K562 (cell line): ENCODE measurements around the gene VCAN. TPM values are rescaled to one million over a fixed set of nuclear protein-coding genes. Genes with fewer than 3 reads are reported as not detected.

Source experiments
- ATAC-seq: fragments of 200-7000 bp; cut with Tn5 transposase; 3 replicates; pipeline ENCODE4 v1.9.1; 2020; ENCODE audit warnings: moderate library complexity
- BruUV-seq: library from RNA; stranded (reverse); fragments of 400-500 nt; replicated peaks from 2 replicates; lab custom pipeline; 2021; lab: Mats Ljungman, UMichigan
- CTCF ChIA-PET: fragments of 300-600 bp; formaldehyde crosslinking; extraction: SDS; loops from one replicate; lab custom pipeline; 2021; ENCODE audit warnings: low intra/inter-chr PET ratio; lab: Yijun Ruan, JAX
- POLR2A ChIA-PET: fragments of 300-600, 350-650 bp; sonication (Branson Sonifier 250); formaldehyde crosslinking; extraction: SDS; loops from one replicate; lab custom pipeline; 2021; ENCODE audit warnings: antibody characterized with exemption, inconsistent platforms; lab: Yijun Ruan, JAX
- DNase-seq, 4 experiments: peaks; one replicate each; pipeline versions ENCODE4 v3.0.0 to v3.0.0-alpha.2; 2011 to 2018; ENCODE audit warnings: low spot score in 3 of 4, mixed read lengths in 3 of 4; ENCODE audit errors: extremely low read depth in 1 of 4
- FAIRE-seq: peaks from 2 replicates; lab custom pipeline; 2011; peaks lifted over from hg19 to GRCh38; lab: Jason Lieb, UNC
- H2AFZ ChIP-seq: 2 replicates; pipeline ENCODE4 v1.6.0; 2011; ENCODE audit warnings: low read depth, low read length, control low read depth, inconsistent platforms
- H3K27ac ChIP-seq: fragments of 200-600 bp; 3 replicates; pipeline ENCODE4 v1.8.0; 2011; ENCODE audit warnings: low read depth, mild to moderate bottlenecking, control low read depth, inconsistent platforms, low read length, moderate library complexity, mixed read lengths; ENCODE audit errors: extremely low read depth
- H3K27me3 ChIP-seq, 2 experiments: fragments of 300-600 bp in 1 of 2; 2 replicates in 1 of 2; 3 replicates in 1 of 2; pipeline versions ENCODE4 v1.6.0 to v1.8.0; 2011; ENCODE audit warnings: inconsistent platforms in 2 of 2, low read length in 2 of 2, mild to moderate bottlenecking in 1 of 2, mixed read lengths in 1 of 2, moderate library complexity in 1 of 2; ENCODE audit not compliant: control insufficient read depth in 2 of 2, insufficient read depth in 2 of 2
- H3K36me3 ChIP-seq: fragments of 300-600 bp; 3 replicates; pipeline ENCODE4 v1.8.0; 2011; ENCODE audit warnings: mild to moderate bottlenecking, low read length, inconsistent platforms; ENCODE audit not compliant: control insufficient read depth, insufficient read depth
- H3K4me1 ChIP-seq, 2 experiments: fragments of 200-600 bp in 1 of 2; replicated peaks in 1 of 2; 2 replicates in 1 of 2; 3 replicates in 1 of 2; pipeline versions ENCODE4 v1.5.1 to v1.8.0; 2011; ENCODE audit warnings: inconsistent platforms in 2 of 2, low read length in 2 of 2, mild to moderate bottlenecking in 1 of 2, mixed read lengths in 1 of 2, moderate library complexity in 1 of 2; ENCODE audit not compliant: control insufficient read depth in 2 of 2, insufficient read depth in 2 of 2
- H3K4me2 ChIP-seq: 2 replicates; pipeline ENCODE4 v1.6.1; 2011; ENCODE audit warnings: low read length, control low read depth, inconsistent platforms, mixed read lengths; ENCODE audit not compliant: insufficient read depth
- H3K4me3 ChIP-seq: fragments of 200-600 bp; sonication (generic), shearing (Covaris generic); 2 replicates; pipeline ENCODE4 v1.5.1; 2016; ENCODE audit warnings: control low read depth, inconsistent platforms
- H3K79me2 ChIP-seq: fragments of 200-600 bp; 3 replicates; pipeline ENCODE4 v1.8.0; 2011; ENCODE audit warnings: low read length, inconsistent platforms; ENCODE audit not compliant: control insufficient read depth, insufficient read depth
- H3K9ac ChIP-seq, 2 experiments: 2 replicates each; pipeline versions ENCODE4 v1.6.0 to v1.6.1; 2011; ENCODE audit warnings: low read depth in 2 of 2, low read length in 2 of 2, control low read depth in 1 of 2, inconsistent platforms in 1 of 2, mild to moderate bottlenecking in 1 of 2, mixed read lengths in 1 of 2; ENCODE audit not compliant: insufficient read depth in 1 of 2
- H3K9me1 ChIP-seq: one replicate; pipeline ENCODE4 v1.6.0; 2011; ENCODE audit warnings: inconsistent platforms, mild to moderate bottlenecking, low read length, moderate library complexity; ENCODE audit not compliant: control insufficient read depth, insufficient read depth
- H3K9me3 ChIP-seq: replicated peaks from 2 replicates; pipeline ENCODE4 v1.5.1; 2011; ENCODE audit warnings: low read depth, low read length, inconsistent platforms; ENCODE audit not compliant: control insufficient read depth, insufficient read depth
- H4K20me1 ChIP-seq: replicated peaks from 2 replicates; pipeline ENCODE4 v1.6.1; 2011; ENCODE audit warnings: low read length, inconsistent platforms, mixed read lengths; ENCODE audit not compliant: control insufficient read depth, insufficient read depth
- GABPA ChIP-seq: fragments of 200-800 bp; sonication (Bioruptor generic); conservative IDR thresholded peaks from 2 replicates; pipeline ENCODE4 v1.6.1; 2016; ENCODE audit warnings: low read depth, missing genetic modification characterization, missing compliant biosample characterization
- WGBS: fragments of 100-300 bp; shearing (Covaris generic); methylation state at CpG from one replicate; pipeline ENCODE4 v1.1.6; 2016; ENCODE audit warnings: low coverage, mixed read lengths; ENCODE audit not compliant: insufficient coverage; ENCODE audit errors: missing lambda C conversion rate; 5-methylcytosine and 5-hydroxymethylcytosine counted together
- in situ Hi-C: fragments of 300-500 bp; cut with MboI; formaldehyde crosslinking; loops from 4 replicates; pipeline ENCODE4 v1.15.0; 2018; ENCODE audit warnings: inconsistent platforms, mixed read lengths
- intact Hi-C: fragments of 100-400 bp; cut with micrococcal nuclease; formaldehyde crosslinking; loops from 2 replicates; pipeline ENCODE4 v1.14.2; 2022
- polyA plus RNA-seq, 8 experiments: library from polyadenylated mRNA; depleted of rRNA in 4 of 8; stranded (reverse) in 5 of 8; unstranded in 3 of 8; fragments of >200 nt; fragmentation: Nextera tagmentation in 2 of 8; fragmentation: Illumina TruSeq in 1 of 8; extraction: Ambion mirVana in 2 of 8; extraction: Trizol in 1 of 8; gene quantifications; 2 replicates each; pipeline versions ENCODE4 v1.2.1 to v1.2.3, GENCODE V29; 2011 to 2014; ENCODE audit warnings: inconsistent platforms in 1 of 8, missing spikeins in 1 of 8
- total RNA-seq, 7 experiments: library from RNA; depleted of rRNA in 6 of 7; stranded (reverse); fragments of >200 nt in 6 of 7; fragmentation: Illumina TruSeq in 2 of 7; extraction: Trizol in 2 of 7; gene quantifications; 2 replicates each; pipeline versions ENCODE4 v1.2.1 to v1.2.3, GENCODE V29; 2011 to 2021; ENCODE audit warnings: low replicate concordance in 1 of 7
- TF ChIP-seq, protein P1 (sequence below): fragments of 200-400 bp; formaldehyde crosslinking; IDR thresholded peaks from 2 replicates; pipeline ENCODE4 v1.6.1; 2017; ENCODE audit warnings: mild to moderate bottlenecking, low read depth, low read length, moderate library complexity
- TF ChIP-seq, protein P2 (sequence below): fragments of 450-650 bp; IDR thresholded peaks from 2 replicates; pipeline ENCODE4 v1.6.1; 2016; ENCODE audit warnings: low read depth

VCAN gene
- total and polyA plus RNA-seq, 9 of the 15 experiments (the other 6 are each of a cell fraction or from before 2014, with no cell fraction given): 0.01 to 0.33 (median 0.05) TPM

DNA sequence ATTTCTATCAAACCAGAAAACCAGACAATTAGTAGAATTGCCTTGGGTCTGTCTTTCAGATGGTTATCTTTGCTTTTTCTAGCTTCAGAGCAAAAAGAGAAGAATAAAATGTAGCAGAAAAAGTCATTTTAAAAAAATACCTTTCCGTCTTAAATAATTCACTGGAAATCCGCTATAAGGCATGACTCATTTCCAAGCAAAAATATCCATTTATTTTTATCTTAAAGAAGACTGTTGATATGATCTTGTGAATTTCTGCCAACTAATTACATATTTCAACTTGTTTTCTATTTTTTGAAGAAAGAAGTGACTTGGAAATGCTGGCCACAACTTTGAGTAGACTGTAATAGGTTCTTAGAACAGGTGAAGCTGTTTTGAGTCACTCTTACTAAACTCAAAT is 83.7 kb downstream of the VCAN start:
- H3K9me3 ChIP-seq: no peaks in the 10 kb centered on the region
- in situ Hi-C loops: loop anchor here (5.0 kb wide), 1 partner anchor 1198 kb away; no protein-coding TSS in a partner anchor
- DNase-seq (no peak), FAIRE-seq (no peak), ATAC-seq (no peak)
- no TSS peak for BruUV-seq
- H3K9me1 ChIP-seq: no peaks in the 10 kb centered on the region
- H3K27me3 ChIP-seq: no peaks in the 10 kb centered on the region
- intact Hi-C loops: no loop called here
- no peaks in the 10 kb centered on the region for H3K79me2 ChIP-seq
- no peaks in the 10 kb centered on the region for H4K20me1 ChIP-seq
- ChIA-PET CTCF (no interaction called here), POLR2A (no interaction called here)
- H2AFZ ChIP-seq: no peak overlapping the region
- no peak overlapping the region for H3K27ac ChIP-seq
- no peak overlapping the region for H3K9ac ChIP-seq
- H3K4me1 ChIP-seq: no peaks in the 10 kb centered on the region
- H3K4me2 ChIP-seq: no peak overlapping the region
- H3K36me3 ChIP-seq: no peaks in the 10 kb centered on the region
- TF ChIP-seq GABPA (tag): no peak
- TF ChIP-seq, protein P1, sequence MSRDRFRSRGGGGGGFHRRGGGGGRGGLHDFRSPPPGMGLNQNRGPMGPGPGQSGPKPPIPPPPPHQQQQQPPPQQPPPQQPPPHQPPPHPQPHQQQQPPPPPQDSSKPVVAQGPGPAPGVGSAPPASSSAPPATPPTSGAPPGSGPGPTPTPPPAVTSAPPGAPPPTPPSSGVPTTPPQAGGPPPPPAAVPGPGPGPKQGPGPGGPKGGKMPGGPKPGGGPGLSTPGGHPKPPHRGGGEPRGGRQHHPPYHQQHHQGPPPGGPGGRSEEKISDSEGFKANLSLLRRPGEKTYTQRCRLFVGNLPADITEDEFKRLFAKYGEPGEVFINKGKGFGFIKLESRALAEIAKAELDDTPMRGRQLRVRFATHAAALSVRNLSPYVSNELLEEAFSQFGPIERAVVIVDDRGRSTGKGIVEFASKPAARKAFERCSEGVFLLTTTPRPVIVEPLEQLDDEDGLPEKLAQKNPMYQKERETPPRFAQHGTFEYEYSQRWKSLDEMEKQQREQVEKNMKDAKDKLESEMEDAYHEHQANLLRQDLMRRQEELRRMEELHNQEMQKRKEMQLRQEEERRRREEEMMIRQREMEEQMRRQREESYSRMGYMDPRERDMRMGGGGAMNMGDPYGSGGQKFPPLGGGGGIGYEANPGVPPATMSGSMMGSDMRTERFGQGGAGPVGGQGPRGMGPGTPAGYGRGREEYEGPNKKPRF: no peak
- TF ChIP-seq, protein P2, sequence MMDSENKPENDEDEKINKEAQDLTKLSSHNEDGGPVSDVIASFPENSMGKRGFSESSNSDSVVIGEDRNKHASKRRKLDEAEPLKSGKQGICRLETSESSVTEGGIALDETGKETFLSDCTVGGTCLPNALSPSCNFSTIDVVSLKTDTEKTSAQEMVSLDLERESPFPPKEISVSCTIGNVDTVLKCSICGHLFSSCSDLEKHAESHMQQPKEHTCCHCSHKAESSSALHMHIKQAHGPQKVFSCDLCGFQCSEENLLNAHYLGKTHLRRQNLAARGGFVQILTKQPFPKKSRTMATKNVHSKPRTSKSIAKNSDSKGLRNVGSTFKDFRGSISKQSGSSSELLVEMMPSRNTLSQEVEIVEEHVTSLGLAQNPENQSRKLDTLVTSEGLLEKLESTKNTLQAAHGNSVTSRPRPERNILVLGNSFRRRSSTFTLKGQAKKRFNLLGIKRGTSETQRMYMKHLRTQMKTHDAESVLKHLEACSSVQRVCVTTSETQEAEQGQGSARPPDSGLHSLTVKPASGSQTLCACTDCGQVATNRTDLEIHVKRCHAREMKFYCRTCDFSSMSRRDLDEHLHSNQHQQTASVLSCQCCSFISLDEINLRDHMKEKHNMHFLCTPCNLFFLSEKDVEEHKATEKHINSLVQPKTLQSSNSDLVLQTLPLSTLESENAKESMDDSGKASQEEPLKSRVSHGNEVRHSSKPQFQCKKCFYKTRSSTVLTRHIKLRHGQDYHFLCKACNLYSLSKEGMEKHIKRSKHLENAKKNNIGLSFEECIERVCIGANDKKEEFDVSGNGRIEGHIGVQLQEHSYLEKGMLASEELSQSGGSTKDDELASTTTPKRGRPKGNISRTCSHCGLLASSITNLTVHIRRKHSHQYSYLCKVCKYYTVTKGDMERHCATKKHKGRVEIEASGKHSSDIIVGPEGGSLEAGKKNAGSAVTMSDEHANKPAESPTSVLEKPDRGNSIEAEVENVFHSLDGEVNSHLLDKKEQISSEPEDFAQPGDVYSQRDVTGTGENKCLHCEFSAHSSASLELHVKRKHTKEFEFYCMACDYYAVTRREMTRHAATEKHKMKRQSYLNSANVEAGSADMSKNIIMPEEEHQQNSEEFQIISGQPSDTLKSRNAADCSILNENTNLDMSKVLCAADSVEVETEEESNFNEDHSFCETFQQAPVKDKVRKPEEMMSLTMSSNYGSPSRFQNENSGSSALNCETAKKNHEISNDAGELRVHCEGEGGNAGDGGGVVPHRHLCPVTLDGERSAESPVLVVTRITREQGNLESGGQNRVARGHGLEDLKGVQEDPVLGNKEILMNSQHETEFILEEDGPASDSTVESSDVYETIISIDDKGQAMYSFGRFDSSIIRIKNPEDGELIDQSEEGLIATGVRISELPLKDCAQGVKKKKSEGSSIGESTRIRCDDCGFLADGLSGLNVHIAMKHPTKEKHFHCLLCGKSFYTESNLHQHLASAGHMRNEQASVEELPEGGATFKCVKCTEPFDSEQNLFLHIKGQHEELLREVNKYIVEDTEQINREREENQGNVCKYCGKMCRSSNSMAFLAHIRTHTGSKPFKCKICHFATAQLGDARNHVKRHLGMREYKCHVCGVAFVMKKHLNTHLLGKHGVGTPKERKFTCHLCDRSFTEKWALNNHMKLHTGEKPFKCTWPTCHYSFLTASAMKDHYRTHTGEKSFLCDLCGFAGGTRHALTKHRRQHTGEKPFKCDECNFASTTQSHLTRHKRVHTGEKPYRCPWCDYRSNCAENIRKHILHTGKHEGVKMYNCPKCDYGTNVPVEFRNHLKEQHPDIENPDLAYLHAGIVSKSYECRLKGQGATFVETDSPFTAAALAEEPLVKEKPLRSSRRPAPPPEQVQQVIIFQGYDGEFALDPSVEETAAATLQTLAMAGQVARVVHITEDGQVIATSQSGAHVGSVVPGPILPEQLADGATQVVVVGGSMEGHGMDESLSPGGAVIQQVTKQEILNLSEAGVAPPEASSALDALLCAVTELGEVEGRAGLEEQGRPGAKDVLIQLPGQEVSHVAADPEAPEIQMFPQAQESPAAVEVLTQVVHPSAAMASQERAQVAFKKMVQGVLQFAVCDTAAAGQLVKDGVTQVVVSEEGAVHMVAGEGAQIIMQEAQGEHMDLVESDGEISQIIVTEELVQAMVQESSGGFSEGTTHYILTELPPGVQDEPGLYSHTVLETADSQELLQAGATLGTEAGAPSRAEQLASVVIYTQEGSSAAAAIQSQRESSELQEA: no peak
- TF ChIP-seq, all 486 proteins: peak for 0
- WGBS: 2% methylated on average over 2 of the region's 2 CpGs
- H3K4me3 ChIP-seq: no peak overlapping the region
